Measurements from ENCODE around the gene HIF1A. TPM values are rescaled to one million over a fixed set of nuclear protein-coding genes. Genes with fewer than 3 reads are reported as not detected.

HIF1A gene
- total RNA-seq, 1 donor from 2014 or later = 435 TPM

- Histone ChIP-seq H2AFZ (ENCODE audit: low read depth, low read length) (peak overlapping the region; percentile 27), H3K36me3 (ENCODE audit: insufficient read depth, low read length) (no peaks in the 10 kb centered on the region), H3K27ac (ENCODE audit: low read depth, low read length) (peak overlapping the region; percentile 38), H3K9ac (ENCODE audit: low read length) (no peak overlapping the region), H3K4me2 (ENCODE audit: low read length) (peak overlapping the region; percentile 55), H3K9me3 (ENCODE audit: insufficient read depth, low read depth, low read length) (no peaks in the 10 kb centered on the region), H3K79me2 (ENCODE audit: insufficient read depth, low read length) (no peaks in the 10 kb centered on the region), H3K4me1 (ENCODE audit: insufficient read depth, low read length) (peaks cover 12% of the 10 kb centered on the region), H4K20me1 (ENCODE audit: insufficient read depth, low read length) (no peaks in the 10 kb centered on the region), H3K4me3 (ENCODE audit: insufficient read depth, low read depth, low read length) (no peak overlapping the region), H3K27me3 (ENCODE audit: insufficient read depth, low read length) (no peaks in the 10 kb centered on the region)
- FAIRE-seq (peak; percentile 81), DNase-seq (ENCODE audit: low read depth) (peak; percentile 81)
- no peak overlapping the region for H3K4me3 Mint-ChIP-seq (ENCODE audit: unreplicated experiment)
- peaks cover 2% of the 10 kb centered on the region for H3K9me3 Mint-ChIP-seq (ENCODE audit: unreplicated experiment)
- H3K4me1 Mint-ChIP-seq (ENCODE audit: low read depth, unreplicated experiment) = peaks cover 30% of the 10 kb centered on the region
- H3K36me3 Mint-ChIP-seq (ENCODE audit: low read depth, unreplicated experiment) = no peaks in the 10 kb centered on the region
- peak overlapping the region; percentile 41 for H3K27ac Mint-ChIP-seq (ENCODE audit: unreplicated experiment)
- no peak for TF ChIP-seq EZH2 (IDR thresholded peaks at IDR 0.05; ENCODE audit: insufficient read depth, low read length)
- TF ChIP-seq CTCF (IDR thresholded peaks at IDR 0.05; ENCODE audit: insufficient read depth, low read depth, low read length) = no peak
- H3K27me3 Mint-ChIP-seq (ENCODE audit: low read depth, unreplicated experiment) = no peaks in the 10 kb centered on the region
Measured at GRCh38 chr14:61662437-61663311, 32.6 kb upstream of the HIF1A start.

- H3K36me3 ChIP-seq (ENCODE audit: insufficient read depth, low read length) = no peaks in the 10 kb centered on the region
- no peak overlapping the region for H3K4me2 ChIP-seq (ENCODE audit: low read length)
- H3K27me3 ChIP-seq (ENCODE audit: insufficient read depth, low read length) = no peaks in the 10 kb centered on the region
- Mint-ChIP-seq H3K27me3 (ENCODE audit: low read depth, unreplicated experiment) (no peaks in the 10 kb centered on the region), H3K9me3 (ENCODE audit: unreplicated experiment) (peaks cover 2% of the 10 kb centered on the region), H3K4me3 (ENCODE audit: unreplicated experiment) (no peak overlapping the region), H3K27ac (ENCODE audit: unreplicated experiment) (no peak overlapping the region), H3K4me1 (ENCODE audit: low read depth, unreplicated experiment) (peaks cover 30% of the 10 kb centered on the region), H3K36me3 (ENCODE audit: low read depth, unreplicated experiment) (no peaks in the 10 kb centered on the region)
- H4K20me1 ChIP-seq (ENCODE audit: insufficient read depth, low read length) = no peaks in the 10 kb centered on the region
- no peak overlapping the region for H3K9ac ChIP-seq (ENCODE audit: low read length)
- DNase-seq (ENCODE audit: low read depth) (no peak), FAIRE-seq (no peak)
- H3K4me1 ChIP-seq (ENCODE audit: insufficient read depth, low read length) = peaks cover 12% of the 10 kb centered on the region
- H3K4me3 ChIP-seq (ENCODE audit: insufficient read depth, low read depth, low read length) = no peak overlapping the region
- no peaks in the 10 kb centered on the region for H3K9me3 ChIP-seq (ENCODE audit: insufficient read depth, low read depth, low read length)
- TF ChIP-seq CTCF (IDR thresholded peaks at IDR 0.05; ENCODE audit: insufficient read depth, low read depth, low read length) (no peak), EZH2 (IDR thresholded peaks at IDR 0.05; ENCODE audit: insufficient read depth, low read length) (no peak)
- no peak overlapping the region for H3K27ac ChIP-seq (ENCODE audit: low read depth, low read length)
- H2AFZ ChIP-seq (ENCODE audit: low read depth, low read length) = no peak overlapping the region
- no peaks in the 10 kb centered on the region for H3K79me2 ChIP-seq (ENCODE audit: insufficient read depth, low read length)
Measured at GRCh38 chr14:61663312-61663979, 31.9 kb upstream of the HIF1A start.
